ENCODE results near the gene PARD3.

DNA sequence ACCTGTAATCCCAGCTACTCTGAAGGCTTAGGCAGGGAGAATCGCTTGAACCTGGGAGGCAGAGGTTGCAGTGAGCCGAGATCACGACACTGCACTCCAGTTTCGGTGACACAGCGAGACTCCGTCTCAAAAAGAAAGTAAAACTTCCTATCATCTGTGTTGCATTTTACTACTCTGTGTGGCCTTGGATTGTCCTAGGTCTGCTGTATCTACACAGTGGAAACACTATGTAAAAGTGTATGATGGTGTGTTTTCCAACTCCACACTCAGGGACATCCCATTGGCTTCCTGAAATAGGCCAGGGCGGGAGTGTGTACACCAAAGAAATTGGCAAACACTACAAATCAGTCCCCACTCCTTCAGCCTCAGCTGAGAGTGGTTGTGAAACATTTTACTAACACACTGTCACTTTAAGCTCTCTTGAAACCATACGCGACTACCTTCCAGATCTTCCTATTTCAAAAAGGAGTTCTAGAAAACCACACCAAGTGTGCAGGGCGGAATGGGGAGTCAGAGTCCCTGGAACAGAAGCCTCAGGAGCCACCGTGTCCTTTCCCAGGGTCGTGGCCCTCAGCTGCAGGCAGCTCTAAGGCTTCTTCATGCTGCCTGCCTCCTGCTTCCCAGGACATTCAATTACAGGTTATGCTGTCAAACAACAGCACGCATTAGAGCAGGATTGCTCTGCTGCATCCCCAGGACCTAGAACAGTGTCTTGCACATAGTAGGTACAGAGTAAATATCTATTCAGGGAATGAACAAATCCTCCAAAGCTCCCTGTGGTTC lies 275.4 kb downstream of the PARD3 start:
- TF ChIP-seq, protein P1, sequence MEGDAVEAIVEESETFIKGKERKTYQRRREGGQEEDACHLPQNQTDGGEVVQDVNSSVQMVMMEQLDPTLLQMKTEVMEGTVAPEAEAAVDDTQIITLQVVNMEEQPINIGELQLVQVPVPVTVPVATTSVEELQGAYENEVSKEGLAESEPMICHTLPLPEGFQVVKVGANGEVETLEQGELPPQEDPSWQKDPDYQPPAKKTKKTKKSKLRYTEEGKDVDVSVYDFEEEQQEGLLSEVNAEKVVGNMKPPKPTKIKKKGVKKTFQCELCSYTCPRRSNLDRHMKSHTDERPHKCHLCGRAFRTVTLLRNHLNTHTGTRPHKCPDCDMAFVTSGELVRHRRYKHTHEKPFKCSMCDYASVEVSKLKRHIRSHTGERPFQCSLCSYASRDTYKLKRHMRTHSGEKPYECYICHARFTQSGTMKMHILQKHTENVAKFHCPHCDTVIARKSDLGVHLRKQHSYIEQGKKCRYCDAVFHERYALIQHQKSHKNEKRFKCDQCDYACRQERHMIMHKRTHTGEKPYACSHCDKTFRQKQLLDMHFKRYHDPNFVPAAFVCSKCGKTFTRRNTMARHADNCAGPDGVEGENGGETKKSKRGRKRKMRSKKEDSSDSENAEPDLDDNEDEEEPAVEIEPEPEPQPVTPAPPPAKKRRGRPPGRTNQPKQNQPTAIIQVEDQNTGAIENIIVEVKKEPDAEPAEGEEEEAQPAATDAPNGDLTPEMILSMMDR (IDR thresholded peaks at IDR 0.05; ENCODE audit: poor library complexity, severe bottlenecking), result no peak
- TF ChIP-seq SMC3 (conservative IDR thresholded peaks at IDR 0.05; ENCODE audit: poor library complexity) (no peak), POLR2AphosphoS5 (IDR thresholded peaks at IDR 0.05) (no peak), EZH2 (IDR thresholded peaks at IDR 0.05; ENCODE audit: borderline replicate concordance, insufficient read depth, low read length, poor library complexity, severe bottlenecking) (no peak), RAD21 (conservative IDR thresholded peaks at IDR 0.05) (no peak), EP300 (conservative IDR thresholded peaks at IDR 0.05; ENCODE audit: poor library complexity, severe bottlenecking) (no peak), MXI1 (conservative IDR thresholded peaks at IDR 0.05; ENCODE audit: poor library complexity, severe bottlenecking) (no peak), TAF1 (IDR thresholded peaks at IDR 0.05; ENCODE audit: low read depth) (no peak)
- TF ChIP-seq, protein P2, sequence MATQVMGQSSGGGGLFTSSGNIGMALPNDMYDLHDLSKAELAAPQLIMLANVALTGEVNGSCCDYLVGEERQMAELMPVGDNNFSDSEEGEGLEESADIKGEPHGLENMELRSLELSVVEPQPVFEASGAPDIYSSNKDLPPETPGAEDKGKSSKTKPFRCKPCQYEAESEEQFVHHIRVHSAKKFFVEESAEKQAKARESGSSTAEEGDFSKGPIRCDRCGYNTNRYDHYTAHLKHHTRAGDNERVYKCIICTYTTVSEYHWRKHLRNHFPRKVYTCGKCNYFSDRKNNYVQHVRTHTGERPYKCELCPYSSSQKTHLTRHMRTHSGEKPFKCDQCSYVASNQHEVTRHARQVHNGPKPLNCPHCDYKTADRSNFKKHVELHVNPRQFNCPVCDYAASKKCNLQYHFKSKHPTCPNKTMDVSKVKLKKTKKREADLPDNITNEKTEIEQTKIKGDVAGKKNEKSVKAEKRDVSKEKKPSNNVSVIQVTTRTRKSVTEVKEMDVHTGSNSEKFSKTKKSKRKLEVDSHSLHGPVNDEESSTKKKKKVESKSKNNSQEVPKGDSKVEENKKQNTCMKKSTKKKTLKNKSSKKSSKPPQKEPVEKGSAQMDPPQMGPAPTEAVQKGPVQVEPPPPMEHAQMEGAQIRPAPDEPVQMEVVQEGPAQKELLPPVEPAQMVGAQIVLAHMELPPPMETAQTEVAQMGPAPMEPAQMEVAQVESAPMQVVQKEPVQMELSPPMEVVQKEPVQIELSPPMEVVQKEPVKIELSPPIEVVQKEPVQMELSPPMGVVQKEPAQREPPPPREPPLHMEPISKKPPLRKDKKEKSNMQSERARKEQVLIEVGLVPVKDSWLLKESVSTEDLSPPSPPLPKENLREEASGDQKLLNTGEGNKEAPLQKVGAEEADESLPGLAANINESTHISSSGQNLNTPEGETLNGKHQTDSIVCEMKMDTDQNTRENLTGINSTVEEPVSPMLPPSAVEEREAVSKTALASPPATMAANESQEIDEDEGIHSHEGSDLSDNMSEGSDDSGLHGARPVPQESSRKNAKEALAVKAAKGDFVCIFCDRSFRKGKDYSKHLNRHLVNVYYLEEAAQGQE (IDR thresholded peaks at IDR 0.05; ENCODE audit: borderline replicate concordance), result no peak
